ENCODE results near the gene NBL1.

NBL1 gene, protein sequence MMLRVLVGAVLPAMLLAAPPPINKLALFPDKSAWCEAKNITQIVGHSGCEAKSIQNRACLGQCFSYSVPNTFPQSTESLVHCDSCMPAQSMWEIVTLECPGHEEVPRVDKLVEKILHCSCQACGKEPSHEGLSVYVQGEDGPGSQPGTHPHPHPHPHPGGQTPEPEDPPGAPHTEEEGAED

DNA sequence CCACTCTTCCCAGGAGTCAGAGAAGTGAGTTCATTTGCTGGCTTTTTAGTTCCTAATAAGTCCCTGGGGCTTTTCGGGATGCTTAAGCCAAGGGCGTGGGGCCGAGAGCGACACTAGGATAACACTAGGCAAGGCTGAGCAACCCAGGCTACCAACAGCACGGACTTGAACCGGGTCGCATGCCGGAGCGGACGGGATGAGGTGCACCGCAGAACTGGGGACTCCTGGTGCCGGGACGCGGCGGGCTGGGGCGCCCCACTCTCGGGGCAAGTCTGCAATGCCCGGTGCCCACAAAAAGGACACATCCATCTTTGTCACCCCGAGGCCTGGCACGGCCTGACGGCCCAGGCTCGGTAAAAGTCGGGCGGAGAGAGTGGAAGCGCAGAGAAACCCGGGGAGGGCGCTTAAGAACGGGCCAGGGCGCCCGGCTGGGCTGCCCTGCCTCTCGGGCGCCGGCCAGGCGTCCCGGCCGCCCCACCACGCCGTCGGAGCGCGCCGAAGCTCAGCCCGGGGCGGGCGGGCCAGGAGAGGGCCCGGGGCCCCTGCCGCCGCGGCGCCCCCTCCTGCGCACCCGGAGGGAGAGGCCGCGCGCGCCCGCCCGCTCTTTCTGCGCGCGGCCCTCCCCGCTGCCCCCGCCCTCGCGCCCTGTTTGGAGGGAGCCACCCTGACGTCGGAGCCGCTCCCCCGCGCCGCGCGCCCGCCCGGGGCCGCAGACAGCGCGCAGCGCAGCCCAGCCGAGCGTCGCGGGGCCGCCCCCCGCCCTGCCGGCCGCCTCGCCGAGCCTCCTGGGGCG, at the start of gene NBL1:
Gene NBL1 (plus strand): TSS at position 710 of the 793 bp plus-strand sequence. CDS start 10,720 bp downstream, outside the sequence.
- DNase-seq = no peak

DNA sequence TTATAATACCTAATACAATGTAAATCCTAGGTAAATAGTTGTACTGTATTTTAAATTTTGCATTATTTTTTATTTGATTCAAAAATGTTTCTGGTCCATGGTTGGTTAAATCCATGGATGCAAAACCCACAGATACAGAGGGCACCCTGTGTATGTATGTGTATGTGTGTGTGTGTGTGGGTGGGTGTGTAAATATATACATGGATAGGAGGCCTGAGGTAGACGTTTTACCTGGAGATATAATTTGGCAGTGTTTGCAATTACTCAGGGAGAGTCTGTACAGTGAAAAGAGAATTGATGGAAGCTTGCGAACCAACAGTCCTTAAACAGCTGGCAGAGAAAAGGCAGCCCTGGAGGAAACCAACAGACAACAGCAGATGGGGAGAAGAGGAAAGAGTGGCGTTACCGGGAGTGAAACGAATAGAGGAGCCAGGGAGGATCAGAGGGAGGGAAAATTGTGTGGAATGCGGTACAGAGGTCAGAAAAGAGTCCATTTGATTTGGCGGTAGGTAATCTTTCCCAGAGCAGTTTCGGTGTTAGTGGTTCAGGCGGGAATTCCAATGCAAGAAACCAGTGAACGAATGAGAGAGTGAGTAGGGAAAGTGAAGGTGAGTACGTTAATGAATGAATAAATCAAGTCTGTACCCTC, 47.9 kb upstream of the NBL1 start:
- DNase-seq = no peak

DNA sequence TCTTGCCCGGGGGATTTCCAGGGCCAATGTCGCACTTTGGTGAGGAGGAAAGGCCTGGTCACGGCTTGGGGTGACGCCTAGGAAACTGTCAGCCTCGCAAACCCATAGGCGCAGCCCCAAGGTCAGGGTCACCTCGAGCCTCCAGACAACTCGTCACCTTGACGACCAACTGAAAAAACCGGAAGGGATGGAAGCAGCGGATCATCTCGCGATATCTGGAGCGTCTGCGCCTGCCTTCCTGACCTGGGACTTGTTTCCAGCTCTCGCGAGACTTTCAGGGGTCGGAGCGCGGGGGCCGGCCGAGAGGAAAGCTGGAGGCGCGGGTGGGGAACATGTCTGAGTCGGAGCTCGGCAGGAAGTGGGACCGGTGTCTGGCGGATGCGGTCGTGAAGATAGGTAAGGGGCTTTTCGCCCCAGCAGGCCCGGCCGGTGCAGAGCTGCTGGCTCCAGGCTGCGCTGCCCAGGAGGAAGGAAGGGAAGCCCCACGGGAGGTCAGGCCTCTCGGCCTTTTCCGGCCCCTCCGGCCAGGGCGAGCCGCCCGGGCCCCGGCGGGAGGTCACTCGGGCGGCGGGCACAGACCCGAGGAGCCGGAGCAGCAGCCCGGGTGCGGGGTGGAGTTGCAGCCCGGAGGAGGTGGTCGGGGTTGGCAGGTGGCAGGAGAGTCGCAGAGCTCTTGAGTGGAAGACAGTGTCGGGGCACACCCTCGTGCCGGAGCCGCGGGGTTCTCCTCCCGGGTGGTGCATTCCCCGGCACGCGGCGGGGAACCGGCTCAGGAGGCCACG, 47.2 kb upstream of the NBL1 start:
- peak; percentile 98 for DNase-seq

DNA sequence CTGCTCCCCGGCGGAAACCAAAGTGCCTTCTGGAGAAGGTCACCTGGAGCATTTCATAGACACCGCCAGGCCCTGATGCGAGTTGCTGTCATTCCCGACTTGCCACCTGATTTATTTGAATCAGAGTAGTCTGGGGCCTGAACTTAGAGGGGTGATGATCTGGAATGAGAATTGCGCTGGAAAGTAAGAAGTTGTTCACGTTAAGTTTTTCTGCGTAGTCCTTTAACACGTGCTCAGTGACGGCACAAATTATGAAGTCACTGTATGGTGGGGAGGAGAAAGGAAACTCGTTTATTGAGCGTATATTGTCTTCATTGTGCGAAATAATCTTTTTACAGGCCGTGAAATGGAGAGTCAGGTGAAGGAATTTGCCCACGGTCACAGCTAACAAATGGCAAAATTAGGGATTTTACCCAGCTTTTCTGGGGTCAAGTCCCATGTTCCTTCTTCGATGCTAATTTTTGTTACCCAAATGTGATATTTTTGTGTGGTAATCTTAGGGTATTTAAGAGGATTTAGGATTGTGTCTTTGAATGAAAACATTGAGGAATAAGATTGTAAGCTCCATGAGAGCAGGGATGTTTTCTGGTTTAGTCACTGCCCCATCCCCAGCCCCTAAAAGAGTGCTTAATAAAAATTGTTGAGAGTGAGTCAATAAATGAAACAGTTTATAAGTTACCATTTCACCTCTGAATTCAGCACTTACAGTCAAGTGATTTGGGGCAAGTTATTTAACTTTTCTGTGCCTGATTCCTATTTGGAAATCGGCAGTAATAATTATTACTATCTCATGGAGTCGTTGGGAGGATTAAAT, 46.4 kb upstream of the NBL1 start:
- DNase-seq = no peak

DNA sequence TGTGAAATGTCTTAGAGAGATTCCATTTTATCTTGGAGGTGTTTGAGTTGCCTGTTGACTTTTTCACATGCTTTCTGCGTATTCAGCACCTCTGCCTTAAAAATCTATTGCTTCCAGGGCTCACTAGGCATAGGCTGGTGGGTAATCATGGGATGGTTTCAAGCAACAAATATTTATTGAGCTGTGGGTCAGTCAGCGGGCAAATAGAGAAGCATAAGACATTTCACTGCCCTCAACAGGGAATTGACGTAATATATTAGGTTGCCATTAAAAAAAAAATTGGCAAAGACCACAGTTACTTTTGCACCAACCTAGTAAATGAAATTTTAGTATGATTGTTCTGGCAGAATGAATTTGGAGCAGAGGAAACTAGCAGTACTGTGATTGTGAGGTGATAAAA, 44.3 kb upstream of the NBL1 start:
- DNase-seq = no peak

DNA sequence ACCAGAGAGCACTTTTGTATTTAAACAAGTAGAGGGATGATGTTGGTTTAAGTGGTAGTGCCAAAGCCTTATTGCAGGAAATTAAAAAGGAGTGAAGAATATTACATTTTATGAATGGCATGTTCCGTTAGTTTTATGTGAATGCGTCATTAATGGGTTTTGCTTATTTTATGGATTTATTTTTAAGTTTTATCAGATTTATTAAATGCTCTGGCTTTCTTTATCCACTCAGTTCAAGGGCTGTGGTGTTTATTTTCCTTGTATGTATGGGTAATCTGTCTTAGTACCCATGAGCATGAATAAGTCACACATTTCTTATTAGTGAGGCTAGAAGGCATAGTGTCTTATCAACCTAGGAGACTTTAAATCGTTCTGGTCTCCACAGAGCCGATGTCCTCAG, 41.6 kb upstream of the NBL1 start:
- DNase-seq = no peak

DNA sequence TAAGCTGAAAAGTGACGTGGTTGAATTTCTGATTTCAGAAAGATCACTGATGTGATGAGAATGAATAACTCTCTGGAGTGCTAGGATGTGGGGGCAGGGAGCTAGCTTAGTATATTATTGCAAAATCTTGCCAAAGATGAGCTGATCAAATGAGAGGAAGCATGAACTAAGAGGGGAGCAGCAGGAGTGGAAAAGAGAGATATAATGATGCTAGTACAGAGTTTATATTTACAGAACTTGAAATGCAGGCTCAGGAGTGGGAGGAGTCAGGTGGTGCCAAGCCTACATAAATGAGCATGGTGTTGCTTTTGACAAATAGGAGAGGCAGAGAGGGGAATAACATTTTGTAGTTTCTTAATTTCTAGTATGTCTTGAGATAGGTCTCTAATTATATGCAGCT, 38.1 kb upstream of the NBL1 start:
- no peak for DNase-seq

DNA sequence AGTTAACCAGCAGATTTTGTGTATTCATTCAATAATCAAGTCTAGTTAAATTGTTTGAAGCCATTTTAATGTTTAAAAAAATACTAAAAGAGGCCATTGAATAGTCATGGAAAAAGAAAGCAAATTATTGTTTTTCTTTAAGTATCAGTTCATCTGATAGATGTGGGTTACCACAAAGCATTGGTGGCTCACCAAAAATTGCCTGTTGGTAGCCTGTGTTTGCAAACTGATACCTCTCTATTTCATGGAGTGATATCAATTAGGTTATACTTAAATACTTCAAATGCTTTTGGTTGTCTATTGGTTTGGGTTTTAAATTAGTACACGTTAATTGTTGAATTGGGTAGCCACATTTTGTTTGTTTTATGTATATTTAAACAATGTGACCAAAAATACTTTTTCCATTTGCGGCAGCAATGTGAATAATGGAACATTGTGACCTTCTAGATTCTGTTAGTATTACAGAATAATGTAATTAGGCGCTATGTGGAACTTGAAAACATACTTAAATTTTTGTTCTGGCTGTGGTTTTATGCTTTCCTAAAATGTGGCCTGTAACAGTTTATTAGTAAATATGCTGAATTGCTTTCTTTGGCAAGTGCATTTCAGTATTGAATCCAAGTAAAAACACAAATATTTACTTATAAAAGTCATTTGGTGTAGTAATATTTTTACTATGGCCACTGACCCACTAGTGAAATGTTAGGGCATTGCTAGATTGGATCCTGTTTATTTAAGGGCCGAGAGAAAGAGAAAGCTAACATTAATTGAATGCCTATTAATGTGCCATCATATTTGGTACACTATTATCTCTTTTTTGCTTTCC, 37.1 kb upstream of the NBL1 start:
- DNase-seq = no peak

DNA sequence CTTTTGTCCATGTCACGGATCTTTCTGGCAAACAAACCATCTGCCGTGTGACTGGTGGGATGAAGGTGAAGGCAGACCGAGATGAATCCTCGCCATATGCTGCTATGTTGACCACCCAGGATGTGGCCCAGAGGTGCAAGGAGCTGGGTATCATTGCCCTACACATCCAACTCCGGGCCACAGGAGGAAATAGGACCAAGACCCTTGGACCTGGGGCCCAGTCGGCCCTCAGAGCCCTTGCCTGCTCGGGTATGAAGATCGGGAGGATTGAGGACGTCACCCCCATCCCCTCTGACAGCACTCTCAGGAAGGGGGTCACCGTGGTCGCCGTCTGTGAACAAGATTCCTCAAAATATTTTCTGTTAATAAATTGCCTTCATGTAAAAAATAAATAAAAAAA, 35.9 kb upstream of the NBL1 start:
- no peak for DNase-seq

DNA sequence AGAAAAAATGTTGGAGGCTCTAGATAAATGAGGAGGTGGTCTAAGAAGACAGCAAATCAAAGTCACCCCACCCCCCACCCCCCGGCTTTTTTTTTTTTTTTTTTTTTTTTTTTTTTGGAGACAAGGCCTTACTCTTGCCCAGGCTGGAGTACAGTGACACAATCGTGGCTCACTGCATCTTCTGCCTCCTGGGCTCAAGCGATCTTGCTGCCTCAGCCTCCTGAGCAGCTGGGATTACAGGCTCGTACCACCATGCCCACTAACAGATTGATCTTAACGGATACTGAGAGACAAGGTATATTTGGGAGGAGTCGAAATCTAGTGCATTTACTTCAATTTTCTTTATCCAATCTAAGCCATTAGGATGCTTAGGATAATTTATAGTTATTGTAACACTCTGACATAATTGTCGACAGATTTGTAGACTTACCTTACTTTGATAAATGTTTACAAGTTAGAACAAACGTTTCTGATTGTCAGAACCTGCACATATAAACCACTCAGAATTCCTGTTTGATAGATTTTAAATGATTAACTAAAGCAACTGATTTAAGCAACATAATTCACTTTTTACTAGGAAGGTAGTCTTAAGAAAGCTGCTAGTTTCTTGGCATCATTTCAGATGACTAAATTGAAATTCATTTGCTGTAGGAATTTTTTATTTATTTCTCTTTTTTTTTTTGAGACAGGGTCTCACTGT, 33.7 kb upstream of the NBL1 start:
- DNase-seq = no peak

DNA sequence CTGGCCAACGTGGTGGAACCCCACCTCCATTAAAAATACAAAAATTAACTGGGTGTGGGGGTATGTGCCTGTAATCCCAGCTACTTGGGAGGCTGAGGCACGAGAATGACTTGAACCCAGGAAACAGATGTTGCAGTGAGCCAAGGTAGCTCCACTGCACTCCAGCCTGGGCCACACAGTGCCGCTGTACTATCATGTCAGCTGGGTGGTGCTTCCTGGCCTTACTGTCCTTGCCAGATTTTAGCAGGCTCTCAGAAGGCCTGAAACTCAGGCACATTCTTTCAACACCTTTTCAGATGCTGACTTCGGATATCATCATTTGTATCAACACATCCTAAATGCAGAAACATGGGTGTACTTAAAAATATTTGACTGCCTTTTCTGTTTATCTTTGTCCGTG, 31.6 kb upstream of the NBL1 start:
- DNase-seq = no peak

DNA sequence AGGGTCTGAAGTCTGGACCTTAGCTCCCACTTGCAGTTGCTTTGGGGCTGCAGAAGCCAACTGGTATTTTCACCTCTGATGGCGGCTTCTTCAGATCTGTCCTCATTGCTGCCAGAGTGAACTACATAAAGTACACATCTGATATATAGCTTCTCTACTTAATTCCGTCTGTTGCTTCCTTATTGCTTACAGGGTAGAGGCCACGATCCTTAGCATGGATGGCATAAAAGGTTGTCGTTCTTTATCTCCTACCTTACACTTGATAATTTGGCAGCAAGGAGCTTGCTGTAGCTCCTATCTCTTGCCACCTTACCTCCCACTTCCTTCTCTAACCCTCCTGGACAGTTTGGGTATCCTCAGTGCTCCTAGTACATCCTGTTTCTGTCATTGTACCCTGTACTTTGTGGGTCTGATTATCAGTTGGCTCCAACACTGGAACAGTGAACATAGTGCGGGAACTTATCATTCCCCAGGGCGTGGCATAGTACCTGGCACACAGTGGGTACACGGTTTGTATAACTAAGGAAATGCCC, 30.9 kb upstream of the NBL1 start:
- DNase-seq = no peak

DNA sequence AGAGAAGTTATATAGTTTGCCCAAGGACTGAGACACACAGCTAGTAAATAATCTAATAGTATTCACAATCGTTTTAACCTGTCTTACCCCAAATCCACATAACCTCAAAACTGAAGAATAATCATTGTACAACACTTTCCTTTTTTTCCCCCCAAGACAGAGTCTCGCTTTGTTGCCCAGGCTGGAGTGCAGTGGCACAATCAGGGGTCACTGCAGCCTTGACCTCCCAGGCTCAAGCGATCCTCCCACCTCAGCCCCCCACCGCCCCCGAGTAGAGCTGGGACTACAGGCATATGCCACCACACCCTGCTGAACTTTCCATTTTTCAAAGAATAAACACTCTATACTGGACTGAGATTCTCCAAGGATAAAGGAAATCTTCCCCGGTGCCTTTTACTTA, 28.7 kb upstream of the NBL1 start:
- DNase-seq = no peak

DNA sequence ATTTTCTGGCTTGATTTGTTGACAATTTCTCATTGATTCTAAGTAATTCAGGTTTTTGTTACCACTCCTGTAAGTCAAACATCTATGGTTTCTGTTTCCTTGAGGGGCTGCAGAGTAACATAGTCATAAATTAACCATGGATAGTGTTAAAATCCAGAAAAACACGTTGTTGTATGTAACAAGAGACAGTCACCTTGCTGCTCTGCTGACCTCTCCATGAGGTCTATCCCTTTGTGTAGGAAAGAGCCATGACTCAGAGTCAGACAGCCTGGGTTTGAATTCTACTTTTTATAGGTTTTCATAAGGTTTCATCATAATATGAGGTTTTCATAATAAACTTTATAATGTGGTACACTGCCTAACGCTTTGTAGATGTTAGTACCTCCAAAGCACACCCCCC, 27.6 kb upstream of the NBL1 start:
- no peak for DNase-seq

DNA sequence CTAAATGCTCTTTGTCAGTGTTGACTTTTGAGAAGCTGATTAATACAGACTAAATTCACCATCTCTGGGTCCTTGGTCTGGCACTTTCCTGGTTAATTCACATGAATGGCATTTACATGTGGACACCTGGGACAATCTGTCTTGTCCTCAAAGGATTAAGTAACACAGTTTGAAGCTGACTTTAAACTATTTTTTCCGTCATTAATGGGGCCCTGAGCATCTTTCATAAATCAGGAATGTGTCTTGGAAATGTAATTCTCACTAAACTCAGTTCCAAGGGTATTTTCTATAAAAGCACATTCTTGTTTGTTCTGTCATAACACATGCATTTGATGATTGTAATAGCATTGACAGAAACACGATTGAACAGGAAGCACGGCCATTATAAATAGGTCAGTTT, 26.7 kb upstream of the NBL1 start:
- DNase-seq = no peak

DNA sequence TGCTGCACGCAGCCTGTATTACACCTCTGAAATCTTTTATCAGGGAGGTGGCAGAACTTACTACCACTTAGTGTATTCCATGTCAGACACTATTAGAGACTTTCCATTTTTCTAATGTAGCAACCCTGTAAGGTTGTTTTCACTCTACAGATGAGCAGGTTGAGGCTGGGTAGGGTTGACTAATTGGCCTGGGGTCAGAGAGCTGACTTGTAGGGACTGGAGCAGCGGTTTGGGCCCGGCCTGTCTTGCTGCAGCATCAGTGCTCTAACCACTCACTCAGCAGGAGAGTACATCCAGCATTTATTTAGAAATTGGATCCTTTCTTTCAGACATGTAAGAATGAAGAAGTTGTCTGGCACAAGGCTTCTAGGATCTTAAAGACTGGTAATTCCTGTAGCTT, 25.7 kb upstream of the NBL1 start:
- DNase-seq = no peak

DNA sequence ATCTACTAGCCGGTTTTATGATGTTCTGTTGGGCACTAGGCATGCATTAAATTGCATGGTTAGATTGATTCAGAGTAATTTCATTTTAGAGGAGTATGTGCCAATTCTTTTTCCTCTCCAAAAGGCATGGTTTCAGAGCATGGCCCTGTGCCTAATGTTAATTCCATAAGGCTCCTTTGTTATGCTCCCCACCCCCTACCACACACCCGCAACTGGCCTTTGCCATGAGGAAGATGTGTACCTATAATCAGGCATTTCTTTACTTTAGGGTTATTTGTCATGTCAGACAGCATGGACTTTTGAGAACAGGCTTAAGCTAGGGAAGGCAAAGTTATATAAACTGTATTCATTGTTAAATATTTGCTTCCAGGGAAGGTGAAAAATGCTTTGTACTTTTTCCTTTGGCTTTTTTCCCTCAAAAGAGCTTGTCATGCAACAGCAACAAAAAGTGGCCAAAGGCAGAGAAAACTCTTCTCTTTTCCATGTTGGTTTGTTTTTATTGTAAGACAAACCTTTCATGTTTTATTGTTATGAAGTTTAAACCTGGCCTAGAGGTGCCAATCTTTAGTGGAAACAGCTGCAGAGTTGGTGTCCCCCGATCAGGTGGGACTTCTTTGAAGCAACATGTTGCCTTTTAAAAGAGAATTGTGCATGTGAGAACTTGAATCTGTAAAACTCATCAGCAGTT, 24.3 kb upstream of the NBL1 start:
- DNase-seq = no peak

DNA sequence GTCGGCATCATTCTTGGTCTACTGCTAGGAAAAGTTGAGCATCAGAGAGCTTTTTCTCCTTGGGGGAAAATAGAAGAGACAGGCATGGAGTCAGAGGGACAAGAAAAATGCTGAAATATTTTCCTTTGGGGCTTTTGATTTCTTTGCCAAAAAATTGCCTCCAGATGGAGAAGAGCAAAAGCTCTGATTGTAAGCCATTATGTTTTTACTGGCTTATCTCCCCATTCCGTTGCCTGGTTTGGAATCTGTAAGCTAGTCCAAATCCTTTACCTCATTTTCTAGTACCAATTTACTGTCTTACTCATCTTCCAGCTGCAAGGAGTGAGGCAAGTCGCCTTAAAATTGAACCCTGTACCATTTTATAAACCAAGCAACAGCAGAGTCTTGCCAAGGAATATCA, 23.3 kb upstream of the NBL1 start:
- DNase-seq = no peak

DNA sequence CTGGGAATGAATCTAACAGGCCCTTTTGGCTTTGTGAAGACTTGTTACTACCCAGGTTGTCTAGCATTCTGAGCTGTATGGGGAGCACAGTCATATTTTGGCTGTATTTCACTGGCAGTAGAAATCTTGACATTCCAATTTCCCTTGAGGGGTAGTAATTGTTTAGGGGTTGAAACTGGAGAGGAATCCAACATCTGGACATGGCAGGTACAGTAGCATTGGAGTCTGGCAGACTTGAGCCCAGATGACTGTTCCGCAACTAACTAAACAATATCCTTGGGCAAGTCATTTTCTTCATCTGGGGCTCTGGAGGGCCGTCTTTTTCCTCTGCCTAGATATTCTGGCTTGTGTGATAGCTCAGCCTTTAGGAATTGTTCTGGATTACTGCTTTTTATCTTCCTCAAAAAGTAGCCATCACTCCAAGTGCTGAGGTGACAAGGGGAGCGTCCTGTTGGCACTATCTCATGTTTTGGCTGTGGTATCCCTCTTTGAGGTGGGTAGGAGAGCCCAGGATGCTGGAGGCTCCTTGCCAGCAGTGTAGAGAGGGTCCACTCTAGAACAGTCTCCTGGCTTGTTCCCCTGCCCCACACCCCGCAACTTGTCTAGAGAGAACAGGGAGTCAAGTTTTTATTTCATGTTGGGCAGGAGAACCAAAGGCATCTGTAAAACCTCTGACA, 22.7 kb upstream of the NBL1 start:
- DNase-seq = no peak

DNA sequence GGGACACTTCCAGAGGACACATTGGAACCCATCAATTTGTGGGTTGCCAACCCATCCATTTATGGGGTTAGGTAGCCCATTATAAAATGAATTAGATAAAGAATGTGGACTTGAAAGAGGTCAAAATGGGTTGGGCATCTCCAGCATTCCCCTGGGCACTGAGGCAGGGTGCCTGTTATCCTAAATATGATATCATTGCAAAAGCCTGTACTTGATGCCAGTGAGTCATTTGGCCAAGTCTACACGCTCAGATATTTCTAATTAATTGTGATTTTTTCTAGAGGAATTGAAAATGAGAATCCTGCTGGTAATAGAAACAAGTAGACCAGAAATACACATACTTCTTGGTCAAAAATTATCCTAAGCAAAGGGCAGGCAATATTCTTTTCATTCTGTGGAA, 21.9 kb upstream of the NBL1 start:
- no peak for DNase-seq

Measured in DMS79 (cell line).